GM19455 (cell line): Measurements from ENCODE around the gene SCML2.
A peak's percentile ranks its signal among the peaks of the same experiment; 100 is the strongest.
"Not testable (repeated sequence)": the region's sequence is repeated elsewhere in the genome, so short reads cannot be mapped to it uniquely, and the experiment has no call there.

ENCODE experiments used
- ATAC-seq: cut with Tn5 transposase; IDR thresholded peaks from one replicate; pipeline ENCODE4 v1.9.1; 2021; ENCODE audit not compliant: unreplicated experiment

Gene SCML2

DNA sequence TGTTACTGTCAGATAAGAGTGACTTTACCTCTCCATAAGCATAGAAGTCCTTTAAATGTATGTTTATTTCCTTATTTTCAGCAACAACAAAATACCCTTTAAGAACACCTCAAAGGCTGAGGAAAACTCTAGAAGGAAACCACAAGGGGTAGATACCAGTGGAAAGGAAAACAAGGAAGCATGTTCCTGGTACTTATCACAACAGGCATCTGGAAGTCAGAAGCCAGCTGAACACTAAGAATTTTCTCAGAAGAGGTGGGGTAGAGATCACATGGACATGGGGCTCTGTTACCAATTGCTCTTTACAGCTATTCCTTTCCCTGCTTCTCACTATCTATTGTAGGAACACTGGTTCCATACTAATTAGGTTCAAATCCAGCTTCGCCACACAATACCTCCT lies 82.3 kb downstream of the SCML2 start:
- ATAC-seq, result no peak

DNA sequence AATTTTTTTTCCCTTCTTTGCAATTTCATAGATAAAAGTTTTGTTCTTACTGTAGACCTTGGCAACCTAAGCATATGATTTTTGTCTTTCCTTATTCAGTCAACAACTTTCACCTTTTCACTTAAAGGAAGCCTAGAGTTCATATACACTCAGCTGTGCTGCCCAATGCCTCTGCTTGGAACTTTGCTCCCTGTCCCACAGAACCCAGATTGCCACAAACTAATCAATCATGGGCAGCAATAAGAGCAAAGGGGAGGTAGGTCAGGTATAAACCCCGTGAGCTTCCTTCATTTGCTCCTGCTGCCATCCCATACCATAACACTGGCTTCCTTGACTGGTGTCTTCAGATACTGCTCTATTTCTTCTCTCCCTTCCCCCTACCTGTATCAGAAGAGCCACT lies 82.8 kb downstream of the SCML2 start:
- no peak for ATAC-seq

DNA sequence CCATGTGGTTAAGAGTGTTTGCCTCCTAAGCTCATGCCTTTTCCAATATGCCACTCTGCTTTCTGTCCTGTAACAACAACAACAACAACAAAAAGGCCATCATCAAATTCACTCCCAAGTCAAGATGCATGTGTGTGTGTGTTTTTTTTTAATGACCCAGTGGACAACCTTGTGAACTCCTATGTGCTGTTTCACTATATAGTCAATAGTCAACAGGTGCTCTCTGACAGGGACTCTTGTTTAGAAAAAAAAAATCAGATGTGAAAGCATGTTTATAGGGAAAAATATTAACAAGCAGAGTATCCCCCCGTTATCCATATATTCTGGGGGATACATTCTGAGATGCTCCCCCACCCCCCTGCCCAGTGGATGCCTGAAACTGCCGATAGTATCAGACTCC lies 83.2 kb downstream of the SCML2 start:
- no peak for ATAC-seq

DNA sequence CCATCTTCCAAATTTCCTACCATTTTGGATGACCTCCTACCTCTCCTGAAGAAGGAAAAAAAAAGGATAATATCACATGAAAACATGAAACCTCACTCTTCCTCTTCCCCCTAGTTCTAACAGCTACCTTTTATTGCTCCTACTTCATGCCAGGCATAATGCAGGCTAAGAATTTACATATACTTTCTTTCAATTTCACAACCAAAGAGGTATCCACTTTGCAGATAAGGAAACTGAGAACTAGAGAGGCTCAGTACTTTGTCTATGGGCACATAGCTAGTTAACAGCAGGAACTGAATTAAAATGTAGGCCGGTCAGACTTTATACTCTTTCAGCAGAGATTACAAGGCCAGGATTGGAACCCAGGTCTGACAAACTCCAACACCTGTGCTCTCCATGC lies 99.4 kb downstream of the SCML2 start:
- ATAC-seq, result peak; percentile 63

DNA sequence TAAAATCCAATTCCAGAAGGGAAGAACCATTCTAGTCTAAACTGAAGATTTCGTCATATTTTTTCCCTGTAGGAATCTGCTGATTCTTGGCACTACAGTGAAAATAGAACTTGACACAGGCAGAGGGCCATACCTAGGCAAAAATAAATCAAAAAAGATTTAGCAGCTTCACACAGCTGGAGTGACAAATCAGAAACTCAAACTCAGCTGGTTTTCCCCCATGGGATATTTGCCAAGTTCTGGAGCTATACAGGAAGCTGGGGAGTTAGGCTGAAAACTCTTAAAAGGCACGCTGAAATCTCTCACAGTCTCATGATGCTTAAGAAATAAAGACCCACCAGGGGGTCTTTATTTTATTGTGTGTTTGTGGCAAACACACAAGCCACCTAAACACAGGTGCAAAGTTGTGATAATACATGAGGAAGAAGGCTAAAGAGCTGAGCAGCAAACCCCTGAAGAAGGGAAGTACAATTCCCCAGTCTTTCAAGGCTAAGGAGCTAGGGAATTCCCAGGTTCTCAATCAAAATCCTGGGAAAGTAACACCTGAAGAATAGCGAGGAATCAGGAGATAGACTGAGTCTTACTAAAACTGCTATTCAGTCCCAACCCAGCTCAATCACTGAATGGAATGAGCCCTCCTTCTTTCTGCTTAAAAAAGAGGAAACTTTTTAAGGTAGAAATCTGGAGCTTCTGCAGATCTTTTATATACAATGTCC lies 101.7 kb downstream of the SCML2 start:
- ATAC-seq, result no peak

DNA sequence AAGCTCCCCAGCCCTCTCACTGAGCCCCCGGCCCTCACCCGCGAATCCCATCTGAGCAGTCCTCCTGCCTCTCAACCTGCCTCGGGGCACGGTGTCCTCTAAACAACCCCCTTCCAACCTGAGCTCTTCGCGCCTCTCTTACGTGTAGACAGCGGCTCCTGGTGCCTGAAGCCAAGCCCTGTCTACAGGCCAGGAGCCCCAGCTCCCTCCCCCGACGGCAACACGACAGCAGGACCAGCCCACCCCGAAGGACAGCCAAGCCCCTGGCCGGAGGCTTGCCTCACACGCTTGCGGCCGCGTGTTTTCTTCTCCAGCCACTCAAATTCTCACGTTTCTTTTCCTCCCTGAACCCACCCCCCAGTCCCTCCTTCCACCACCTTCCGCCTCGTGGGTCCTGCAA lies 124.8 kb downstream of the SCML2 start:
- not testable (repeated sequence) for ATAC-seq

DNA sequence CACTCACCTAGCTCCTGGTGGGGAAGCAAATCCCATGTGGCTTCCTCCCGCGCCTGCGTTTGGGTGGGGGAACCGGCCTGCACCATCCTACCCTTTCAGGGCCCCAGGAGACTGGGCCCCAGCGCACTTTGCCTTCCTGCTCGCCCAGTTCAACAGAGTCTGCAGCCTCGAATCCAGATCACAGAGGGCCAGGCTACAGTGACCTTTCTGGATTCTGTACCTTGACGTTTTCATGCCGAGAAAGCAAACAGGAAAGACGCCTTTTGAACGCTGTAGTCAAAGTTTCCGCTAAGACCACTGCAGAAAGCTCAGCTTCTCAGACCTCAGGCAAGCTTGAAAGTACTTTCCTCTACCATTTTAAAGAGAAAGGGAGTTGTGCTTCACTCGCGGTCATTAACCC lies 126.4 kb downstream of the SCML2 start:
- no peak for ATAC-seq

DNA sequence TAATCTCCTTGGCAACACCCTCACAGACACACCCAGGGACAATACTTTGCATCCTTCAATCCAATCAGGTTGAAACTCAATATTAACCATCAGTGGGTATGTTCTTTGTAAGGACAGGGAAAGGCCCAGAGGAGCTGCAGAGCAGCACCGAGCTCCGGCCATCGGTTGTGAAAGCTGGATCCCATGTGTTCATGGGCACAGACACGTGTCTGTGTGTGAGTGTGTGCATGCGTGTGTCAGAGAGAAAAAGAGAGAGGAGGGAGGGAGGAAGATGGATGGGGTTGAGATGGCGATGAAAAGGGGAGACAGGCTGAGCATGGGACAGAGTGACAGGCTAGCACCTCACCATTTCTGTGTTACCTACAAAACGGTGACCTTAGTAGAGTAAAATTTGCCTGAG lies 127.0 kb downstream of the SCML2 start:
- ATAC-seq, result no peak

DNA sequence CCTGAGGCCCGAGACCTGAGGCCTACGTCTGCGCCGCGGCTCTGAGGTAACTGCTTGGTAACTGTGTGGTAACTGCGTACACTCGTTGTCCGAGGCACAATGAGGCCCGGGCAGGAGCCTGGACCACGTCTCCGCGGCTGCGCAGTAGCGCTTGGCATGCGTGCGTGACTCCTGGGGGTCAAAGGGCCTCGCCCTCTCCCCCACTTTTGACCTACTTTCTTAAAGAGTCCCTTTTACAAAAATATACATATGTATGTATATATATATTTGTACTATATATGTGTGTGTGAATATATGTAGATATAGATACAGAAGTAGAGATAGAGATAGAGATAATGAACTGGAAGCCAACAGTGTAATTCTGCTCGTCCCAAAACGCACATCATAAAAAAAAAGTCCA lies 133.7 kb downstream of the SCML2 start, which contains the start of gene BEND2:
TSS of gene BEND2 (minus strand) at position 101 of the 400 bp plus-strand sequence. CDS start 136 bp downstream, outside the sequence.
- ATAC-seq, result no peak

DNA sequence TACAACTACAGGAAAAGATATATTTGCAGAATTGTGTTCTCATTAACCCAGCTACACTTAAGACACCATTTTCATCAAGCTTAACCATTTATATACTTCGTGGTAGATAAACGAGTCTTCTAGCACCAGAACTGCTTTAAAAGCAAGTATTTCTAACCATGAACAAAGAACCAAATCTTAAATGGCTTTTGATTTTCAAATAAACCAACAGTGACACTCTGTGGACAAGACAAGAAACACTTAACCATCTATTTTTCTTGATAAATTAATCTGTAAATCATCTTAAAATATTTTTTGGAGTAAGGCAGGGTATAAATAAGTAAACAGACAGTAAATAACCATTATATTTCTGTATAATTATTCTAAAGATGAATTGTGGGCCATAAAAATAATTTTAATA lies 144.0 kb downstream of the SCML2 start:
- no peak for ATAC-seq

DNA sequence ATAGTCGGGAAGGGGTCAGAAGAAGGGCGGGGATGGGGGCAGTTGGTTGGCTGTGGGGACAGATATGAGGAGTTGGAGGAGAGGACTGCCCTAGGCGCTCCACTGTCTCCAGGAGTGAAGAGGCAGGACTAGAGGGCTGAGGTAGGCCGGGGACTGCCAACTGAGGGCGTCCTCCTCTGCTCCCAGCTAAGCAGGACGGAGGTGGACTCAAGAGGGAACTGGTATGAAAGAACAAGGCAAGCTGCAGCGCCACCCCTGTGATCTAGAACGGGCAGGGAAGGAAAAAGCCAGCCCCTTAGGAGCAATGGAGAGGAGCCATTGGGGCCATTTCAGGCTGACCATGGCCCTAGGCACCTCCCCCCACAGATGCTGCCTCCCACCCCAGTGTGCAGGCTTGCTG lies 147.8 kb downstream of the SCML2 start:
- no peak for ATAC-seq

DNA sequence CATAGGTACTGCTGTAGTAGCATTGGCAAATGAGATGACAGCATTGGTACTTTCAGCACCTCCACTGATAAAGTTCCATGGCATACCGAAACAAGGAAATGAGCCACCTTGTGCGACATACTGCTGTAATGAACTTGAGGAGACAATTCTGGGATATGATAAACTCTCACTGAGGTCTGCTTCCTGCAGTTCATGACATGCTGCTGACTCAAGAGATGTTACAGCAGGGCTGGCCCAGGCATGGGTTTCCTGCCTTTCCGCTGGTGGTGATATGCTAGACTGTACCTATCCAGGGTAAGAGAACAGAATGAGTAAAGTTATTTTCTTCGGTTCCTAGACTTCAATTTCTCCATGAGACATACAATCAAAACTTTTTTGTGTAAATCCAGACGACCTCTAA lies 150.9 kb downstream of the SCML2 start:
- no peak for ATAC-seq

DNA sequence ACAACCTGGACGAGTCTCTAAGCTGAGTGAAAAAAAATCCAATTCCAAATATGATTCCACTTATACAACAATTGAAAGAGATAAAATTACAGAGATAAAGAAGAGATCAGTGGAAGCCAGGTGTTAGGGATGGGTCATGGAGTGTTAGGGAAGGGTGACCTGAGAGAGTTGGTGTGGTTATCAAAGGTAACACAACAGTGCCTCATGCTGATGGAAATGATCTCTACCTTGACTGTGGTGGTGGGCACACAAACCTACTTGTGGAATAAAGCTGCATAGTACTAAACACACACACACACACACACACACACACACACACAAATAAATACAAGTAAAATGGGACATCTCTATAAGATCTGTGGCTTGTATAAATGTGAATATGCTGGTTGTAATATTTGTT lies 159.8 kb downstream of the SCML2 start:
- no peak for ATAC-seq
